WTC11 (cell line): ENCODE data around the gene PGRMC2. TPM values are rescaled to one million over a fixed set of nuclear protein-coding genes. Genes with fewer than 3 reads are reported as not detected.
A peak's percentile ranks its signal among the peaks of the same experiment; 100 is the strongest.

Source experiments
- ATAC-seq: fragments of 200-7000 bp; cut with Tn5 transposase; 2 replicates; pipeline ENCODE4 v1.10.0; 2021; ENCODE audit warnings: mild to moderate bottlenecking, moderate library complexity
- CTCF ChIA-PET: fragments of 300-600 bp; sonication (Branson Sonifier 250); formaldehyde crosslinking; loops from one replicate; lab custom pipeline; 2021; ENCODE audit warnings: antibody characterized with exemption; lab: Charles Lee
- POLR2A ChIA-PET: fragments of 350-600 bp; sonication (Branson Sonifier 250); formaldehyde crosslinking; loops from one replicate; lab custom pipeline; 2021; ENCODE audit warnings: antibody characterized with exemption; lab: Charles Lee
- DNase-seq: peaks from one replicate; pipeline ENCODE4 v3.0.0; 2021; ENCODE audit warnings: low spot score
- H3K27ac Mint-ChIP-seq: 2 replicates; pipeline ENCODE4 v1.8.0; 2021; ENCODE audit warnings: mixed read lengths
- H3K27me3 Mint-ChIP-seq: 2 replicates; pipeline ENCODE4 v1.8.0; 2021; ENCODE audit warnings: low read depth, mild to moderate bottlenecking, moderate library complexity, mixed read lengths
- H3K36me3 Mint-ChIP-seq: 2 replicates; pipeline ENCODE4 v1.8.0; 2021; ENCODE audit warnings: mixed read lengths
- H3K4me1 Mint-ChIP-seq: 2 replicates; pipeline ENCODE4 v1.8.0; 2022; ENCODE audit warnings: mixed read lengths
- H3K4me3 Mint-ChIP-seq: 2 replicates; pipeline ENCODE4 v1.8.0; 2021; ENCODE audit warnings: mild to moderate bottlenecking, moderate library complexity, mixed read lengths
- H3K9me3 Mint-ChIP-seq: 2 replicates; pipeline ENCODE4 v1.8.0; 2021; ENCODE audit warnings: mixed read lengths
- CBFB ChIP-seq: sonication (generic); formaldehyde crosslinking; IDR thresholded peaks from 2 replicates; pipeline ENCODE4 v1.8.1; 2022; ENCODE audit warnings: mild to moderate bottlenecking, low read depth, missing genetic modification reagents
- ETV6 ChIP-seq: sonication (generic); formaldehyde crosslinking; IDR thresholded peaks from 2 replicates; pipeline ENCODE4 v1.8.1; 2022; ENCODE audit warnings: mild to moderate bottlenecking, missing genetic modification reagents
- FOXP1 ChIP-seq: sonication (generic); formaldehyde crosslinking; IDR thresholded peaks from 2 replicates; pipeline ENCODE4 v1.8.0; 2022; ENCODE audit warnings: missing genetic modification reagents, mild to moderate bottlenecking, moderate library complexity, borderline replicate concordance
- GTF2I ChIP-seq: fragments of 250-450 bp; sonication (Bioruptor Pico); conservative IDR thresholded peaks from 2 replicates; pipeline ENCODE4 v1.4.0; 2021; ENCODE audit warnings: mild to moderate bottlenecking
- HMGA2 ChIP-seq: fragments of 250-450 bp; sonication (Bioruptor Pico); IDR thresholded peaks from 2 replicates; pipeline ENCODE4 v1.4.0; 2021; ENCODE audit warnings: mild to moderate bottlenecking, moderate library complexity
- KAT7 ChIP-seq: sonication (generic); formaldehyde crosslinking; IDR thresholded peaks from 2 replicates; pipeline ENCODE4 v1.8.1; 2023; ENCODE audit warnings: missing genetic modification reagents, mild to moderate bottlenecking, borderline replicate concordance
- NFATC4 ChIP-seq: fragments of 250-450 bp; sonication (Bioruptor Pico); IDR thresholded peaks from 2 replicates; pipeline ENCODE4 v1.9.0; 2021; ENCODE audit warnings: mild to moderate bottlenecking
- RORB ChIP-seq: fragments of 250-450 bp; sonication (Bioruptor Pico); IDR thresholded peaks from 2 replicates; pipeline ENCODE4 v1.9.0; 2021; ENCODE audit warnings: mild to moderate bottlenecking
- SMAD3 ChIP-seq: sonication (generic); formaldehyde crosslinking; IDR thresholded peaks from 2 replicates; pipeline ENCODE4 v1.8.0; 2022; ENCODE audit warnings: missing genetic modification reagents, mild to moderate bottlenecking, borderline replicate concordance
- SOX15 ChIP-seq: fragments of 250-450 bp; sonication (Bioruptor Pico); IDR thresholded peaks from 2 replicates; pipeline ENCODE4 v1.9.0; 2021; ENCODE audit warnings: mild to moderate bottlenecking
- TEAD1 ChIP-seq: sonication (generic); formaldehyde crosslinking; IDR thresholded peaks from 2 replicates; pipeline ENCODE4 v1.8.0; 2022; ENCODE audit warnings: mild to moderate bottlenecking, missing genetic modification reagents
- ZNF138 ChIP-seq: sonication (generic); formaldehyde crosslinking; conservative IDR thresholded peaks from 2 replicates; pipeline ENCODE4 v1.8.1; 2022; ENCODE audit warnings: mild to moderate bottlenecking, moderate library complexity, missing genetic modification reagents
- ZNF263 ChIP-seq: sonication (generic); formaldehyde crosslinking; IDR thresholded peaks from 2 replicates; pipeline ENCODE4 v1.8.1; 2022; ENCODE audit warnings: low read depth, mild to moderate bottlenecking, moderate library complexity, missing genetic modification reagents
- ZNF317 ChIP-seq: sonication (generic); formaldehyde crosslinking; IDR thresholded peaks from 2 replicates; pipeline ENCODE4 v1.8.1; 2023; ENCODE audit warnings: low read depth, mild to moderate bottlenecking, moderate library complexity, missing genetic modification reagents, borderline replicate concordance
- ZNF396 ChIP-seq: fragments of 250-450 bp; sonication (Bioruptor Pico); IDR thresholded peaks from 2 replicates; pipeline ENCODE4 v1.8.0; 2021; ENCODE audit warnings: mild to moderate bottlenecking, moderate library complexity, borderline replicate concordance
- total RNA-seq: library from RNA; stranded (reverse); gene quantifications from 3 replicates; pipeline ENCODE4 v1.2.3, GENCODE V29; 2021
- TF ChIP-seq, protein P1 (sequence below): sonication (generic); formaldehyde crosslinking; IDR thresholded peaks from 2 replicates; pipeline ENCODE4 v1.8.0; 2022; ENCODE audit warnings: mild to moderate bottlenecking, missing genetic modification reagents
- TF ChIP-seq, protein P2 (sequence below): fragments of 250-450 bp; sonication (Bioruptor Pico); IDR thresholded peaks from 2 replicates; pipeline ENCODE4 v1.8.0; 2021; ENCODE audit warnings: mild to moderate bottlenecking
- TF ChIP-seq, protein P3 (sequence below): fragments of 250-450 bp; sonication (Bioruptor Pico); IDR thresholded peaks from 2 replicates; pipeline ENCODE4 v1.9.0; 2021; ENCODE audit warnings: moderate library complexity, mild to moderate bottlenecking, inconsistent platforms, borderline replicate concordance
- TF ChIP-seq, protein P4 (sequence below): sonication (generic); formaldehyde crosslinking; IDR thresholded peaks from 2 replicates; pipeline ENCODE4 v1.8.0; 2022; ENCODE audit warnings: missing genetic modification reagents
- TF ChIP-seq, protein P5 (sequence below): sonication (generic); formaldehyde crosslinking; IDR thresholded peaks from 2 replicates; pipeline ENCODE4 v1.8.1; 2023; ENCODE audit warnings: mild to moderate bottlenecking, missing genetic modification reagents, moderate library complexity
- TF ChIP-seq, protein P6 (sequence below): sonication (generic); formaldehyde crosslinking; IDR thresholded peaks from 2 replicates; pipeline ENCODE4 v1.8.1; 2022; ENCODE audit warnings: missing genetic modification reagents, borderline replicate concordance
- TF ChIP-seq, protein P7 (sequence below): sonication (generic); formaldehyde crosslinking; IDR thresholded peaks from 2 replicates; pipeline ENCODE4 v1.8.0; 2023; ENCODE audit warnings: mild to moderate bottlenecking, missing genetic modification reagents

PGRMC2 gene
- total RNA-seq, 1 experiment from 2014 or later: 68.2 TPM

DNA sequence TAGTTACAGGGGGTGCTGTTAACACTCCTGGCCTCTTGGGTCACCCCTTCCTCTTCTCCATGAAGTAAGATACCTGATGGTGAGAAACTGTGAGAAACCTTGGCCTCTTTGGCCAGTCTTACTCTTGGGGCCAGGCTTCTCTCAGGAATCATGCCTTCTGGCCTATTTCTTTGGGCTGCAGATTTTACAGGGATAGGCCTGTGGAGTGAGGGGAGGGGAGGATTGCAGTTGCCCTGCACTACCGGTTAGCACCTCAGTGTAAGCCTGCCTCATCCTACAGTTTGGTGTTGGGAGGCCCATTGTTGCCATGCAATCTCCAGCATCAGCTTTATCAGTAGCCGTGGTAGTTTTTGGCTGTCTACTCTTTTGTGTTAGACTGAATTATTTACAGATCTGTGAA is 7.6 kb upstream of the PGRMC2 start:
- H3K27ac Mint-ChIP-seq: no peak overlapping the region
- ChIA-PET CTCF (no interaction called here), POLR2A (interaction anchor here (0.7 kb wide), 1 partner anchor 357 kb away, joined by 5 read pairs; no protein-coding TSS in a partner anchor)
- no peaks in the 10 kb centered on the region; the same call in 1 of the 2 replicates for H3K36me3 Mint-ChIP-seq
- H3K4me3 Mint-ChIP-seq: no peak overlapping the region
- peaks cover 13% of the 10 kb centered on the region for H3K4me1 Mint-ChIP-seq
- H3K27me3 Mint-ChIP-seq: no peaks in the 10 kb centered on the region
- DNase-seq (no peak), ATAC-seq (peak; percentile 89)
- H3K9me3 Mint-ChIP-seq: no peaks in the 10 kb centered on the region
- TF ChIP-seq, protein P1, sequence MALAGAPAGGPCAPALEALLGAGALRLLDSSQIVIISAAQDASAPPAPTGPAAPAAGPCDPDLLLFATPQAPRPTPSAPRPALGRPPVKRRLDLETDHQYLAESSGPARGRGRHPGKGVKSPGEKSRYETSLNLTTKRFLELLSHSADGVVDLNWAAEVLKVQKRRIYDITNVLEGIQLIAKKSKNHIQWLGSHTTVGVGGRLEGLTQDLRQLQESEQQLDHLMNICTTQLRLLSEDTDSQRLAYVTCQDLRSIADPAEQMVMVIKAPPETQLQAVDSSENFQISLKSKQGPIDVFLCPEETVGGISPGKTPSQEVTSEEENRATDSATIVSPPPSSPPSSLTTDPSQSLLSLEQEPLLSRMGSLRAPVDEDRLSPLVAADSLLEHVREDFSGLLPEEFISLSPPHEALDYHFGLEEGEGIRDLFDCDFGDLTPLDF (CRISPR knock-in tag): no peak
- no peak for TF ChIP-seq SOX15 (CRISPR knock-in tag)
- TF ChIP-seq, protein P2, sequence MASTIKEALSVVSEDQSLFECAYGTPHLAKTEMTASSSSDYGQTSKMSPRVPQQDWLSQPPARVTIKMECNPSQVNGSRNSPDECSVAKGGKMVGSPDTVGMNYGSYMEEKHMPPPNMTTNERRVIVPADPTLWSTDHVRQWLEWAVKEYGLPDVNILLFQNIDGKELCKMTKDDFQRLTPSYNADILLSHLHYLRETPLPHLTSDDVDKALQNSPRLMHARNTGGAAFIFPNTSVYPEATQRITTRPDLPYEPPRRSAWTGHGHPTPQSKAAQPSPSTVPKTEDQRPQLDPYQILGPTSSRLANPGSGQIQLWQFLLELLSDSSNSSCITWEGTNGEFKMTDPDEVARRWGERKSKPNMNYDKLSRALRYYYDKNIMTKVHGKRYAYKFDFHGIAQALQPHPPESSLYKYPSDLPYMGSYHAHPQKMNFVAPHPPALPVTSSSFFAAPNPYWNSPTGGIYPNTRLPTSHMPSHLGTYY (CRISPR knock-in tag): no peak
- no peak for TF ChIP-seq RORB (CRISPR knock-in tag)
- TF ChIP-seq ZNF263: no peak
- TF ChIP-seq HMGA2 (CRISPR knock-in tag): no peak
- TF ChIP-seq, protein P3, sequence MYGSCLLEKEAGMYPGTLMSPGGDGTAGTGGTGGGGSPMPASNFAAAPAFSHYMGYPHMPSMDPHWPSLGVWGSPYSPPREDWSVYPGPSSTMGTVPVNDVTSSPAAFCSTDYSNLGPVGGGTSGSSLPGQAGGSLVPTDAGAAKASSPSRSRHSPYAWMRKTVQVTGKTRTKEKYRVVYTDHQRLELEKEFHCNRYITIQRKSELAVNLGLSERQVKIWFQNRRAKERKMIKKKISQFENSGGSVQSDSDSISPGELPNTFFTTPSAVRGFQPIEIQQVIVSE: no peak

DNA sequence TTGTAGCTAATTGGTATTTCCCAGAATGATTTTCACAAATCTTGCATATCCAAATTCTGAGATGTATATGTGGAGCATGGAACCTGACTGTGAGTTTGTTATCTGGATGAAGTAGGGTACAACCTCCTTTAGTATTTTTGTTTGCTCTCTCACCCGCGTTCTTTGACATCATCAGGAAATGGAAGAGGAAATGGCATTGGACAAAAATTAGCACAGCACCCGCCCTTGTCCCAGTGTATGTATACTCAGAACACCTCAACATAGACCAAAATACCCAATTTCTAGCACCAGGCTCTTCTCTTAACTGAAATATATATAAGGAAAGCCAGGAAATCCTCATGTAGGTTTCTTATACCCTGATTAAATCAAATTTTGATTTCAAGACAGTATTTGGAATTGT is 6.9 kb upstream of the PGRMC2 start:
- no peaks in the 10 kb centered on the region for H3K9me3 Mint-ChIP-seq
- POLR2A ChIA-PET: interaction anchor here (0.7 kb wide), 1 partner anchor 358 kb away, joined by 5 read pairs; no protein-coding TSS in a partner anchor
- CTCF ChIA-PET: no interaction called here
- no peak for DNase-seq
- H3K27me3 Mint-ChIP-seq: no peaks in the 10 kb centered on the region
- H3K4me3 Mint-ChIP-seq: no peak overlapping the region
- peaks cover 16% of the 10 kb centered on the region for H3K4me1 Mint-ChIP-seq
- no peak overlapping the region for H3K27ac Mint-ChIP-seq
- ATAC-seq: no peak
- no peak for TF ChIP-seq ZNF138
- TF ChIP-seq SMAD3: no peak
- no peak for TF ChIP-seq KAT7 (CRISPR knock-in tag)
- TF ChIP-seq HMGA2 (CRISPR knock-in tag): no peak
- TF ChIP-seq NFATC4: no peak
- TF ChIP-seq, protein P4, sequence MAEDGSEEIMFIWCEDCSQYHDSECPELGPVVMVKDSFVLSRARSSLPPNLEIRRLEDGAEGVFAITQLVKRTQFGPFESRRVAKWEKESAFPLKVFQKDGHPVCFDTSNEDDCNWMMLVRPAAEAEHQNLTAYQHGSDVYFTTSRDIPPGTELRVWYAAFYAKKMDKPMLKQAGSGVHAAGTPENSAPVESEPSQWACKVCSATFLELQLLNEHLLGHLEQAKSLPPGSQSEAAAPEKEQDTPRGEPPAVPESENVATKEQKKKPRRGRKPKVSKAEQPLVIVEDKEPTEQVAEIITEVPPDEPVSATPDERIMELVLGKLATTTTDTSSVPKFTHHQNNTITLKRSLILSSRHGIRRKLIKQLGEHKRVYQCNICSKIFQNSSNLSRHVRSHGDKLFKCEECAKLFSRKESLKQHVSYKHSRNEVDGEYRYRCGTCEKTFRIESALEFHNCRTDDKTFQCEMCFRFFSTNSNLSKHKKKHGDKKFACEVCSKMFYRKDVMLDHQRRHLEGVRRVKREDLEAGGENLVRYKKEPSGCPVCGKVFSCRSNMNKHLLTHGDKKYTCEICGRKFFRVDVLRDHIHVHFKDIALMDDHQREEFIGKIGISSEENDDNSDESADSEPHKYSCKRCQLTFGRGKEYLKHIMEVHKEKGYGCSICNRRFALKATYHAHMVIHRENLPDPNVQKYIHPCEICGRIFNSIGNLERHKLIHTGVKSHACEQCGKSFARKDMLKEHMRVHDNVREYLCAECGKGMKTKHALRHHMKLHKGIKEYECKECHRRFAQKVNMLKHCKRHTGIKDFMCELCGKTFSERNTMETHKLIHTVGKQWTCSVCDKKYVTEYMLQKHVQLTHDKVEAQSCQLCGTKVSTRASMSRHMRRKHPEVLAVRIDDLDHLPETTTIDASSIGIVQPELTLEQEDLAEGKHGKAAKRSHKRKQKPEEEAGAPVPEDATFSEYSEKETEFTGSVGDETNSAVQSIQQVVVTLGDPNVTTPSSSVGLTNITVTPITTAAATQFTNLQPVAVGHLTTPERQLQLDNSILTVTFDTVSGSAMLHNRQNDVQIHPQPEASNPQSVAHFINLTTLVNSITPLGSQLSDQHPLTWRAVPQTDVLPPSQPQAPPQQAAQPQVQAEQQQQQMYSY (CRISPR knock-in tag): no peak
- TF ChIP-seq, protein P5, sequence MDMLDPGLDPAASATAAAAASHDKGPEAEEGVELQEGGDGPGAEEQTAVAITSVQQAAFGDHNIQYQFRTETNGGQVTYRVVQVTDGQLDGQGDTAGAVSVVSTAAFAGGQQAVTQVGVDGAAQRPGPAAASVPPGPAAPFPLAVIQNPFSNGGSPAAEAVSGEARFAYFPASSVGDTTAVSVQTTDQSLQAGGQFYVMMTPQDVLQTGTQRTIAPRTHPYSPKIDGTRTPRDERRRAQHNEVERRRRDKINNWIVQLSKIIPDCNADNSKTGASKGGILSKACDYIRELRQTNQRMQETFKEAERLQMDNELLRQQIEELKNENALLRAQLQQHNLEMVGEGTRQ (CRISPR knock-in tag): no peak
- no peak for TF ChIP-seq TEAD1 (CRISPR knock-in tag)
- no peak for TF ChIP-seq GTF2I (CRISPR knock-in tag)
- TF ChIP-seq, protein P6, sequence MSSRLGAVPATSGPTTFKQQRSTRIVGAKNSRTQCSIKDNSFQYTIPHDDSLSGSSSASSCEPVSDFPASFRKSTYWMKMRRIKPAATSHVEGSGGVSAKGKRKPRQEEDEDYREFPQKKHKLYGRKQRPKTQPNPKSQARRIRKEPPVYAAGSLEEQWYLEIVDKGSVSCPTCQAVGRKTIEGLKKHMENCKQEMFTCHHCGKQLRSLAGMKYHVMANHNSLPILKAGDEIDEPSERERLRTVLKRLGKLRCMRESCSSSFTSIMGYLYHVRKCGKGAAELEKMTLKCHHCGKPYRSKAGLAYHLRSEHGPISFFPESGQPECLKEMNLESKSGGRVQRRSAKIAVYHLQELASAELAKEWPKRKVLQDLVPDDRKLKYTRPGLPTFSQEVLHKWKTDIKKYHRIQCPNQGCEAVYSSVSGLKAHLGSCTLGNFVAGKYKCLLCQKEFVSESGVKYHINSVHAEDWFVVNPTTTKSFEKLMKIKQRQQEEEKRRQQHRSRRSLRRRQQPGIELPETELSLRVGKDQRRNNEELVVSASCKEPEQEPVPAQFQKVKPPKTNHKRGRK (CRISPR knock-in tag): no peak
- no peak for TF ChIP-seq FOXP1 (CRISPR knock-in tag)
- TF ChIP-seq, protein P7, sequence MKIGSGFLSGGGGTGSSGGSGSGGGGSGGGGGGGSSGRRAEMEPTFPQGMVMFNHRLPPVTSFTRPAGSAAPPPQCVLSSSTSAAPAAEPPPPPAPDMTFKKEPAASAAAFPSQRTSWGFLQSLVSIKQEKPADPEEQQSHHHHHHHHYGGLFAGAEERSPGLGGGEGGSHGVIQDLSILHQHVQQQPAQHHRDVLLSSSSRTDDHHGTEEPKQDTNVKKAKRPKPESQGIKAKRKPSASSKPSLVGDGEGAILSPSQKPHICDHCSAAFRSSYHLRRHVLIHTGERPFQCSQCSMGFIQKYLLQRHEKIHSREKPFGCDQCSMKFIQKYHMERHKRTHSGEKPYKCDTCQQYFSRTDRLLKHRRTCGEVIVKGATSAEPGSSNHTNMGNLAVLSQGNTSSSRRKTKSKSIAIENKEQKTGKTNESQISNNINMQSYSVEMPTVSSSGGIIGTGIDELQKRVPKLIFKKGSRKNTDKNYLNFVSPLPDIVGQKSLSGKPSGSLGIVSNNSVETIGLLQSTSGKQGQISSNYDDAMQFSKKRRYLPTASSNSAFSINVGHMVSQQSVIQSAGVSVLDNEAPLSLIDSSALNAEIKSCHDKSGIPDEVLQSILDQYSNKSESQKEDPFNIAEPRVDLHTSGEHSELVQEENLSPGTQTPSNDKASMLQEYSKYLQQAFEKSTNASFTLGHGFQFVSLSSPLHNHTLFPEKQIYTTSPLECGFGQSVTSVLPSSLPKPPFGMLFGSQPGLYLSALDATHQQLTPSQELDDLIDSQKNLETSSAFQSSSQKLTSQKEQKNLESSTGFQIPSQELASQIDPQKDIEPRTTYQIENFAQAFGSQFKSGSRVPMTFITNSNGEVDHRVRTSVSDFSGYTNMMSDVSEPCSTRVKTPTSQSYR (CRISPR knock-in tag): no peak
- TF ChIP-seq ETV6 (CRISPR knock-in tag): no peak
- no peak for TF ChIP-seq CBFB (CRISPR knock-in tag)
- TF ChIP-seq ZNF317 (CRISPR knock-in tag): no peak
- TF ChIP-seq ZNF396 (CRISPR knock-in tag): no peak
- TF ChIP-seq ZNF263: no peak
- H3K36me3 Mint-ChIP-seq: no peaks in the 10 kb centered on the region; the same call in 1 of the 2 replicates
